Hepatocyte (in vitro differentiated cells): ENCODE measurements around the gene MAD1L1. TPM values are rescaled to one million over a fixed set of nuclear protein-coding genes. Genes with fewer than 3 reads are reported as not detected.

ENCODE experiments used
- DNase-seq: peaks from one replicate; pipeline ENCODE4 v3.0.0-alpha.2; 2016; ENCODE audit warnings: low spot score
- H2AFZ ChIP-seq: fragments of 200-600 bp; sonication (generic); 2 replicates; pipeline ENCODE4 v1.6.0; 2016; ENCODE audit warnings: antibody characterized with exemption, mild to moderate bottlenecking
- H3K27ac ChIP-seq: fragments of 200-600 bp; sonication (generic); 2 replicates; pipeline ENCODE4 v1.5.1; 2016; ENCODE audit warnings: mild to moderate bottlenecking
- H3K27me3 ChIP-seq: fragments of 200-600 bp; sonication (generic); 2 replicates; pipeline ENCODE4 v1.6.1; 2016
- H3K36me3 ChIP-seq: fragments of 200-600 bp; sonication (generic); replicated peaks from 2 replicates; pipeline ENCODE4 v1.5.1; 2016; ENCODE audit warnings: low read depth; ENCODE audit not compliant: insufficient read depth
- H3K4me1 ChIP-seq: fragments of 200-600 bp; sonication (generic); 2 replicates; pipeline ENCODE4 v1.5.1; 2016; ENCODE audit warnings: mild to moderate bottlenecking, moderate library complexity; ENCODE audit not compliant: insufficient read depth
- H3K4me2 ChIP-seq: fragments of 200-600 bp; sonication (generic); 2 replicates; pipeline ENCODE4 v1.6.0; 2016
- H3K4me3 ChIP-seq: fragments of 200-600 bp; sonication (generic); 2 replicates; pipeline ENCODE4 v1.5.1; 2016; ENCODE audit warnings: mild to moderate bottlenecking
- H3K79me2 ChIP-seq: fragments of 200-600 bp; sonication (generic); 2 replicates; pipeline ENCODE4 v1.6.0; 2017; ENCODE audit warnings: mild to moderate bottlenecking
- H3K9me2 ChIP-seq: fragments of 200-600 bp; sonication (generic); replicated peaks from 2 replicates; pipeline ENCODE4 v1.6.0; 2017; ENCODE audit warnings: mild to moderate bottlenecking; ENCODE audit not compliant: insufficient read depth
- H3K9me3 ChIP-seq: fragments of 200-600 bp; sonication (generic); 2 replicates; pipeline ENCODE4 v1.5.1; 2016; ENCODE audit warnings: low read depth, mild to moderate bottlenecking
- H4K20me1 ChIP-seq: fragments of 200-600 bp; sonication (generic); 2 replicates; pipeline ENCODE4 v1.6.0; 2016; ENCODE audit warnings: mild to moderate bottlenecking; ENCODE audit not compliant: insufficient read depth, poor library complexity, severe bottlenecking
- EZH2 ChIP-seq: fragments of 200-600 bp; sonication (generic); IDR thresholded peaks from 2 replicates; pipeline ENCODE4 v1.6.1; 2016; ENCODE audit warnings: antibody characterized with exemption, mild to moderate bottlenecking, borderline replicate concordance
- EZH2phosphoT487 ChIP-seq: fragments of 200-600 bp; sonication (generic); IDR thresholded peaks from one replicate; pipeline ENCODE4 v1.6.1; 2018; ENCODE audit warnings: antibody characterized with exemption, mild to moderate bottlenecking, low read depth, moderate library complexity; ENCODE audit not compliant: unreplicated experiment, severe bottlenecking
- WGBS: methylation state at CpG from one replicate; pipeline ENCODE4 v1.1.6; 2016; ENCODE audit warnings: low lambda C conversion rate; ENCODE audit errors: missing lambda C conversion rate; 5-methylcytosine and 5-hydroxymethylcytosine counted together
- polyA plus RNA-seq: library from polyadenylated mRNA; unstranded; fragments of >200 nt; fragmentation: Nextera tagmentation; extraction: Ambion mirVana; gene quantifications from 2 replicates; pipeline ENCODE4 v1.2.1, GENCODE V29; 2016
- total RNA-seq: library from RNA; depleted of rRNA; stranded (reverse); fragments of >200 nt; gene quantifications from 2 replicates; pipeline ENCODE4 v1.2.3, GENCODE V29; 2014
- TF ChIP-seq, protein P1 (sequence below): fragments of 200-600 bp; sonication (generic); IDR thresholded peaks from 2 replicates; pipeline ENCODE4 v1.5.1; 2016; ENCODE audit warnings: antibody characterized with exemption, mild to moderate bottlenecking; ENCODE audit not compliant: poor library complexity

MAD1L1 gene
- total and polyA plus RNA-seq, 2 experiments from 2014 or later = 30.7 to 31.0 TPM

DNA sequence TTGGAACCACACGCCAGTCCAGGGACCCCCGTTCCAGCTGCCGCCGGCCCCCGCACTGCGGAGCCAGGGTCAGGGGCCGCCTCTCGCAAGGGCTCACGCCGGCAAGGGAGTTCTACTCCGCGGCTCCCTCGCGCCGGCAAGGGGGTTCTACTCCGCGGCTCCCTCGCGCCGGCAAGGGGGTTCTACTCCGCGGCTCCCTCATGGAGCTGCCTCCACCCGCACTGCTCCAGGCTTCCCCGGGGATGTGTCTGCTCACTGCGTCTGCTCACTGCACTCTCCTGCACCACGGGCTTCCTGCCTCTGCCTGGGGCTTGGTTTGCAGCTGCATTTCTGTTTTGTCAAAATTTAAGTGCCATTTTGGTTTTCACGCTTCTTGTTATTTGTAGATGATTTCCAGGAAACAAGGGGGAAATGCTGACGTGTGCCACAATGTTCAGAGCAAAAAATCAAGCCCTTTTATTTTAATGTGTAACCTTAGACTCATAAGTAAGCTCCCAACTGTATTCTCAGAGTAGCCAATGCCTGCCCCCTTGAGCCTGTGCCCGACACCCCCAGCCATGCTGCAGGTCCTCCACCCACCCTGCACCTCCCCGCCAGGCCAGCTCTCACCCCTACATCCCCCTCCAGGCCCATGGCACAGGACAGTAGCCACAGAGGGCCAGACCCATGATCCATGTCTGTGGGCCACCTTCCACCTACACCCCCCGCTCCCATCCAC, 246.2 kb downstream of the MAD1L1 start:
- TF ChIP-seq, protein P1, sequence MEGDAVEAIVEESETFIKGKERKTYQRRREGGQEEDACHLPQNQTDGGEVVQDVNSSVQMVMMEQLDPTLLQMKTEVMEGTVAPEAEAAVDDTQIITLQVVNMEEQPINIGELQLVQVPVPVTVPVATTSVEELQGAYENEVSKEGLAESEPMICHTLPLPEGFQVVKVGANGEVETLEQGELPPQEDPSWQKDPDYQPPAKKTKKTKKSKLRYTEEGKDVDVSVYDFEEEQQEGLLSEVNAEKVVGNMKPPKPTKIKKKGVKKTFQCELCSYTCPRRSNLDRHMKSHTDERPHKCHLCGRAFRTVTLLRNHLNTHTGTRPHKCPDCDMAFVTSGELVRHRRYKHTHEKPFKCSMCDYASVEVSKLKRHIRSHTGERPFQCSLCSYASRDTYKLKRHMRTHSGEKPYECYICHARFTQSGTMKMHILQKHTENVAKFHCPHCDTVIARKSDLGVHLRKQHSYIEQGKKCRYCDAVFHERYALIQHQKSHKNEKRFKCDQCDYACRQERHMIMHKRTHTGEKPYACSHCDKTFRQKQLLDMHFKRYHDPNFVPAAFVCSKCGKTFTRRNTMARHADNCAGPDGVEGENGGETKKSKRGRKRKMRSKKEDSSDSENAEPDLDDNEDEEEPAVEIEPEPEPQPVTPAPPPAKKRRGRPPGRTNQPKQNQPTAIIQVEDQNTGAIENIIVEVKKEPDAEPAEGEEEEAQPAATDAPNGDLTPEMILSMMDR = no peak
- TF ChIP-seq EZH2phosphoT487 (no peak), EZH2 (no peak)
- Histone ChIP-seq H3K36me3 (no peaks in the 10 kb centered on the region), H3K79me2 (no peaks in the 10 kb centered on the region), H3K9me2 (no peaks in the 10 kb centered on the region), H3K9me3 (no peaks in the 10 kb centered on the region), H3K27ac (no peak overlapping the region), H3K4me2 (no peak overlapping the region), H3K27me3 (no peaks in the 10 kb centered on the region), H3K4me1 (no peaks in the 10 kb centered on the region), H4K20me1 (no peaks in the 10 kb centered on the region), H3K4me3 (no peak overlapping the region), H2AFZ (no peak overlapping the region)
- WGBS = 97% methylated on average over 28 of the region's 31 CpGs
- no peak for DNase-seq

DNA sequence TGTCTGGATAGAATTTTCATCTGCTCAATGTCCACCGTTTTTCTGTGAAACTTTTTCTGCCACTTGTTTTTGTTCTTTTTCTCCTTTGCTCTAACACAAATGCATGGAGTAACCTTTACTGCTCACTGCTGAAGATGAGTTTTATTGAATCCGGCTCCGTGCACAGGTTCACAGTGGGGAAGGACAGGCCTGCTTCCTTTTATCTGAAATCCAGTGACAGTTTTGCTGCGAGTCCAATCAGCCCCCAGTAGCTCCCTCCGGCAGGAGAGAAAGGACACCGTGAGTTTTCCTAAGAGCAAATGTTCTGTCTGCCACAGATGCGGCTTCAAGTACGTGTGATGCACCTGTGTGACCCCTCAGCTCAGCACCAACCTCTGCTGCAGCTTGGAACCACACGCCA, 246.8 kb downstream of the MAD1L1 start:
- H3K27me3 ChIP-seq = no peaks in the 10 kb centered on the region
- H3K79me2 ChIP-seq = no peaks in the 10 kb centered on the region
- TF ChIP-seq, protein P1 = no peak
- TF ChIP-seq EZH2phosphoT487 (no peak), EZH2 (no peak)
- DNase-seq = no peak
- H3K36me3 ChIP-seq = no peaks in the 10 kb centered on the region
- no peak overlapping the region for H2AFZ ChIP-seq
- H3K4me3 ChIP-seq = no peak overlapping the region
- H3K9me2 ChIP-seq = no peaks in the 10 kb centered on the region
- no peaks in the 10 kb centered on the region for H4K20me1 ChIP-seq
- H3K4me1 ChIP-seq = no peaks in the 10 kb centered on the region
- H3K9me3 ChIP-seq = no peaks in the 10 kb centered on the region
- no peak overlapping the region for H3K27ac ChIP-seq
- WGBS = 91% methylated on average over 9 of the region's 9 CpGs
- H3K4me2 ChIP-seq = no peak overlapping the region

DNA sequence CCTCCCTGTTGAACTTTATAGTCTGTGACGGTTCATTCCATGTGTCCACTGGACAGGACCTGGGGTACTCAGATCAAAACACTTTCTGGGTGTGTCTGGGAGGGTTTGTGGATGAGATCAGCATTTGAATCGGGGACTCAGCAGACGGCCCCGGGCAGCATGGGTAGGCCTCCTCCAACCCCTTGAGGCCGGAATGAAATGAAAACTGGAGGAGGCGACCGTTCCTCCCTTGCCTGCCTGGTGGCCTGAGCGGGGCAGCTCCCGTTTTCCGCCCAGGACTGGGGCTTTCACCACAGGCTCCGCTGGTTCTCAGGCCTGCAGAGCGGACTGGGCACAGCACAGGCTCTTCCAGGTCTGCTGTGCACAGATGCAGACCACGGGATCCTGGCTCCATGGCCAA, 247.7 kb downstream of the MAD1L1 start:
- H2AFZ ChIP-seq = no peak overlapping the region
- H3K79me2 ChIP-seq = no peaks in the 10 kb centered on the region
- H3K27me3 ChIP-seq = no peaks in the 10 kb centered on the region
- H3K4me2 ChIP-seq = no peak overlapping the region
- H3K9me3 ChIP-seq = no peaks in the 10 kb centered on the region
- no peaks in the 10 kb centered on the region for H3K9me2 ChIP-seq
- H3K4me3 ChIP-seq = no peak overlapping the region
- WGBS = 92% methylated on average over 13 of the region's 13 CpGs
- no peaks in the 10 kb centered on the region for H3K36me3 ChIP-seq
- no peak for TF ChIP-seq EZH2phosphoT487
- TF ChIP-seq, protein P1 = no peak
- TF ChIP-seq EZH2 = no peak
- H3K27ac ChIP-seq = no peak overlapping the region
- no peaks in the 10 kb centered on the region for H4K20me1 ChIP-seq
- H3K4me1 ChIP-seq = no peaks in the 10 kb centered on the region
- no peak for DNase-seq

GRCh38 chr7:1981878-1982230, 250.9 kb downstream of the MAD1L1 start:
- Histone ChIP-seq H3K27me3 (no peaks in the 10 kb centered on the region), H3K4me2 (no peak overlapping the region), H3K9me3 (no peaks in the 10 kb centered on the region), H3K79me2 (no peaks in the 10 kb centered on the region), H2AFZ (no peak overlapping the region), H3K4me3 (no peak overlapping the region), H3K27ac (no peak overlapping the region), H3K36me3 (no peaks in the 10 kb centered on the region), H4K20me1 (no peaks in the 10 kb centered on the region), H3K4me1 (no peaks in the 10 kb centered on the region), H3K9me2 (no peaks in the 10 kb centered on the region)
- no peak for DNase-seq
- TF ChIP-seq EZH2 (no peak), EZH2phosphoT487 (no peak)
- TF ChIP-seq, protein P1 = no peak
- WGBS = 93% methylated on average over 6 of the region's 6 CpGs
